Left lobe of liver (tissue), 2 donors: ENCODE results near the gene PPP4R1. TPM values are rescaled to one million over a fixed set of nuclear protein-coding genes. Genes with fewer than 3 reads are reported as not detected.
A peak's percentile ranks its signal among the peaks of the same experiment; 100 is the strongest.

Experiments
- ATAC-seq: fragments of 200-7000 bp; cut with Tn5 transposase; one replicate; pipeline ENCODE4 v1.9.1; 2020; ENCODE audit warnings: mild to moderate bottlenecking, moderate library complexity
- DNase-seq: peaks from one replicate; pipeline ENCODE4 v3.0.0-alpha.2; 2020; ENCODE audit warnings: low spot score
- total RNA-seq: library from RNA; stranded (reverse); gene quantifications from one replicate; pipeline ENCODE4 v1.2.1, GENCODE V29; 2021
- donor health status: DM: no; HTN: no; CAD: no; lungs with moderate emphysema.
- donor health status: DM: no; HTN: yes; CAD: no.

The PPP4R1 gene
- total RNA-seq, 1 donor from 2014 or later, result 20.1 TPM

DNA sequence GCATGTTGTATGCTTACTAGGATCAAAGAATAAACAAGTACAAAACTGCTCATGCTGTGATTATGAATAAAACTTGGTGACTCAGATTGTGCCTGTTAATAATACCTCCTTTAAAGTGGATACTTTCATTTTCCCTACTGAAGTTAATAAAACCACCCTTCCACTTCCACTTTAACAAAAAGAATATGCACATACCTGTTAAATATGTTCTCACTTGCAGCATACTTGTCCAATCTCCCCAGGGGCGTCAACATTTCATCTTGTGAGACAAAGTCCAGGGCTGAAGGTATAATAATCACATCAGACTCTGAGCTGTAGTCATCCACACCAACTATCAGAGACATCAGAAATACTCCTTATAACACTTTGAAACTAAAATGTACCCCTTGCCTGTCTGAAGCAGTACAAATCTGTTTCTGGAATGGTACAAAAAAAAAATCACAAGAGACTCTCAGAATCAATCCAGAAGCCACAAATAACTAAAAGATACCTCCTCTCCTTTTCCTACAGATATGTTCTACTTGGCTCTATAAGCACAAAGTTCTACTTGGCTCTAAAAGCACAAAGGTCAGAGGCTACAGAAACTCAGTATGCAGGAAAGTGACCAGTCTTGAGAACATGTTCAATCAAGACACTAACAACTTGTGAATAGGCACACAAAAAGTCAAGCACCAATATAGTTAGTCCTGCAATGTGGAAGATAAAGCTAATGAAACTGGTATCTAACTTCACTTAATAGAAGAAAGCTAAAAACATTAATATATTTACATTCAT lies 19.3 kb downstream of the PPP4R1 start:
- DNase-seq (no peak), ATAC-seq (peak; percentile 60)

- ATAC-seq (no peak), DNase-seq (no peak)
Measured at GRCh38 chr18:9587924-9588323, 26.4 kb downstream of the PPP4R1 start.

GRCh38 chr18:9586814-9587213 lies 27.5 kb downstream of the PPP4R1 start:
- ATAC-seq (no peak), DNase-seq (no peak)

GRCh38 chr18:9581667-9582066 lies 32.7 kb downstream of the PPP4R1 start:
- ATAC-seq (no peak), DNase-seq (no peak)

GRCh38 chr18:9578306-9578705 lies 36.1 kb downstream of the PPP4R1 start:
- DNase-seq (no peak), ATAC-seq (no peak)

DNA sequence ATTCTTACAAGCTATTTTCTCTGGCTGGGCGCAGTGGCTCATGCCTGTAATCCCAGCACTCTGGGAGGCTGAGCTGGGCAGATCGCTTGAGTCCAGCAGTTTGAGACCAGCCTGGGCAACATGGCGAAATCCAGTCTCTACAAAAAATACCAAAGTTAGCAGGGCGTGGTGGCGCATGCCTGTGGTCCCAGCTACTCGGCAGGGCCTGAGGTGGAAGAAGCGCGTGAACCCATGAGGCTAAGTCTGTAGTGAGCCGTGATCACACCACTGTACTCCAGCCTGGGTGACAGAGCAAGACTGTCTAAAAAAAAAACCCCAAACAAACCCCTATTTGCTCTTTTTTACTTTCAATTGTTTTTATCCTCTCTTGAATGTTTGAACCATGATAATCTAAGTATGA lies 37.0 kb downstream of the PPP4R1 start:
- ATAC-seq, result no peak
- DNase-seq, result no peak

DNA sequence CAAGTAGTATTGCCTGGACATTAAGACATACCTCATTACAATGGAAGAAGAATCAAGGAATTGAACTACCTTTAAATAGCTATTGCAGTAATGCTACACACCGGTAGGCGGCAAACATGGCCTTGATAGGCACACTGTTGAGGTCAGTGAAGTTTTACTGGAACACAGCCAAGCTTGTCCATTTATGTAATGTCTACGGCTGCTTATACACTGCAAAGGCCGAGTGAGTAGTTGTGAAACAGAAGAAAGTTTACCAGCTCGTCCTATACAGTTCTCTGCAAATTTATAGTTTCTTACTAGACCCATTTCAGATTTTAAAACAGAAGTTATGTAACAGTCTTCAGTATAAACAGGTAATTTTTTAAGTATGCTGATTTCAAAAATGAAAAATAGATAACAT lies 38.8 kb downstream of the PPP4R1 start:
- peak; percentile 99 for ATAC-seq

DNA sequence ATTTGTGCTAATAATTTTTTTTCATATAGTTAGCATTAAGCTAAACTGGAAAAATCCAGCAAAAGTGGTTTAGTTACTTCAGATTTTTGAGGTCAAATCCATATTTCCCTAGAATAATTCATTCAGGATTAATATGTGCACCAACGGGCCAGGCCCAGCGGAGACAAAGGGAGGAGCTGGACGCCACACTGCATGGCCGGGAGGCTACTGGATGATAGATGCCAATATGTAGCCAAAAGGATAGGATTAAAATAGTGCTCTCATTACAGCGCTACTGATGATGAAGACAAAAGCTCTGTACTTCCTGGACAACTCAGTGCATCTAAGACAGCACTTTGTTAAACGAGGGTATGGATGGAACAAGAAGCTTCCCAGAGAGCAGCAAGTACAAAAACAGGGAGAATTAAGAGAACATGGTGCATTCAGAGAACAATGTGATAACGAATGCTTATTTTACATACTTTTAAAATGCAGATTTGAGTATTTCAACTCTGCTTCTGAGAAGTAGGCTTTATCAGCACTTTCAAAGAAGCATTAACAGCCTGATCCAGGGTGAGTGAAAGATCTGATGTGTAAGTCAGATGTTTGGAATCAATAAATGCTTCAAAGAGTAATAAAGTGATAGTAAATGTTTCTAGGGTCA lies 39.8 kb downstream of the PPP4R1 start:
- DNase-seq (no peak), ATAC-seq (no peak)

More for the DNA sequence above, 38.8 kb downstream of the PPP4R1 start:
- DNase-seq, result peak; percentile 75

DNA sequence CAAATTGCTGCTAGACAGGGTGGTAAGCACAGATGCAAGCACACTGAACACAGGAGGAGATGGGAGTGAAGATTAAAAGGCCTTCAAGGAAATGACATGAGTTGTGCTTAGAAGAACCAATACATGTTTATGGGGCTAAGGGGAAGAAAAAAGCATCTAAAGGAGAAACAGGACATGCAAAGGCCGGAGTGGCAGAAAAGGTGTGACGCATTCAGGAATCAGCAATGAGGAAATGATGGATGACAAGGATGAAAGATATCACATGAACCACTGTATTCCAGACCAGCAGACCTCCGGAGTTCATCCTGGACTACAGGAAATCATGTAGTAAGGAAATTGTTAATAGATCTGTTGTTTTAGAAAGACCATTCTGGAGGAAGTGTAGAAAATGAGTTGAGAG lies 42.8 kb downstream of the PPP4R1 start:
- ATAC-seq, result no peak

GRCh38 chr18:9570255-9570654 lies 44.1 kb downstream of the PPP4R1 start:
- DNase-seq (no peak), ATAC-seq (peak; percentile 62)

More for the DNA sequence above, 42.8 kb downstream of the PPP4R1 start:
- DNase-seq, result no peak

GRCh38 chr18:9569178-9569577 lies 45.2 kb downstream of the PPP4R1 start:
- ATAC-seq, result no peak
- no peak for DNase-seq

GRCh38 chr18:9568186-9568585 lies 46.2 kb downstream of the PPP4R1 start:
- ATAC-seq (no peak), DNase-seq (no peak)

GRCh38 chr18:9565407-9565806 lies 49.0 kb downstream of the PPP4R1 start:
- DNase-seq (no peak), ATAC-seq (no peak)

DNA sequence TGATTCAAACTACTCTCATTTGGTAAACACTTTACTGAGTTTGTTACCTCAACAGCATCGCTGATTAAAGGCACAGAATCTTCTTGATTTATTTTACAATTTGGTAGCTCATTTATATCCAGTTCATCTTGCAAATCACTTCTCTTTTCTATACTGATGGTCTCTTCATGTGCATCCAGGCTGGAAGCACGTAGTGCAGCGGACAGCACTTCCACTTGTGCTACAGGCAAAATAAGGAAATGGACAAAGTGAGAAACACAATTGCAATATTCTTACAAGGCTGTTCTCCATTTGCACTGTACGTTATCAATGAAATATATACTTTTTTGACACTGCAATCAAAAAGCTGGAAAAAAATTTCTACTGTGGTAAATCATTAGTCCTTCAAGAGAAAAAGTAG lies 51.0 kb downstream of the PPP4R1 start:
- ATAC-seq (no peak), DNase-seq (no peak)

GRCh38 chr18:9562584-9562983 lies 51.8 kb downstream of the PPP4R1 start:
- DNase-seq (no peak), ATAC-seq (no peak)

DNA sequence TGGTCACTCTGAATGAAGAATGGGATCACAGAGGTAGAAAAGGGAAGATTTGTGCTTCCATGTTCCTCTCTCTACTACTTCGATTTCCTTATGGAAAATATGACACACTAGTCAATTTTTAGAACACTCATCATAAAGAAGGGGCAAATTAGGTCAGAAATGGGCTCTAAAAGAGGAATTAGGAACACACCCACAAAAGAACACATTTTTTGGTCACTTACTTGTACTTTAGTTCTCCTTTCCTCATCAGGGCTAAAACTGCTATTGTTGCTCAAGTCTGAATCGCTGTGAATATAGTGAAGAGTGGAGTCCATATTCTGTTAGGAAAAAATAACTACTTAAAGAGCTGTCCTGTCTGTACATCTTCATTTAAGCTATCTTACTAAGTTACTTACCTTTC lies 52.6 kb downstream of the PPP4R1 start:
- ATAC-seq (no peak), DNase-seq (no peak)

GRCh38 chr18:9559253-9559652 lies 55.1 kb downstream of the PPP4R1 start:
- peak; percentile 32 for ATAC-seq
- DNase-seq, result no peak

GRCh38 chr18:9558387-9559064 lies 55.8 kb downstream of the PPP4R1 start:
- ATAC-seq (peak; percentile 51), DNase-seq (no peak)

DNA sequence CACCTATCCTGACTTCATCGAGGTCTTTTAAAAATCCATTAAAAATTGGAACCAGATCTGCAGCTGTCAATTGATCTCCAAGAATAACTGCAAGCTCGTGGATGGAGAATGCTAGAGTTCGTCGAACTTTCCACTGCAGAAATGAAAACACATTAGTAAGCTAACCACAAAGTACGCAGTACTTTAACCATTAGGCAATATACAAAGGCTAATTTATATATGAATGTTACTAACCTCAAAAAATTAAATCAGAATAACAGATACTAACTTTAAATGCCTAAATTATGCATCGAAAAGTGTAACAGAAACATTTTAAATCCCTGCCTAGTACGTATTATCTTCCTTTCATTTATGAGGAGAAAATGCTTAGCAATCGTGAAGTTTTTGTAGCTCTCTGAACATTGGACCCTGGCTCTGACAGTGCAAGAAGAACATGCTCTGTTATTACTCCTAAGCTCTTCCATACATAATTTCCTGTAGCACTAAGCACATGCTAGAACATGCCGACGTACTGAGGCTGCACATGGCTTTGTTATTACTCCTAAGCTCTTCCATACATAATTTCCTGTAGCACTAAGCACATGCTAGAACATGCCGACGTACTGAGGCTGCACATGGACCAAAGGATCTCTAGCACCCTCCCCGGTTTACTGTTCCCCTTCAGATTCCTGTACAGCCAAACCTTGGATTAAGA lies 57.0 kb downstream of the PPP4R1 start:
- no peak for DNase-seq
- ATAC-seq, result peak; percentile 82

DNA sequence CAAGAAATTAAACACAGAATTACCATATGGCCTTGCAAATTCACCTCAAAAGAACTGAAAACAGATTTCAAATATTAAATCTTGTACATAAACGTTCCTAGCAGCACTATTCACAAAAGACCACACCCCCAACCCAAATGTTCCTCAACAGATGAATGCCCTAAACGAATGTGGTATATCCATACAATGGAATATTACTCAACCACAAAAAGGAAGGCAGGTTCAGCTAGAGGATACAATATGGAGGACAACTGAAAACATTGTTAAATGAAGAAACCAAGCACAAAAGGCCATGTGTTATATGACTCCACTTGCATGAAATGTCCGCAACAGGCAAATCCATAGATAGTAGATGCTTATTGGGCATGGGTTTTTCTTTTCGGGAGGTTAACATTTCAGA lies 61.7 kb downstream of the PPP4R1 start:
- DNase-seq, result no peak
- no peak for ATAC-seq

DNA sequence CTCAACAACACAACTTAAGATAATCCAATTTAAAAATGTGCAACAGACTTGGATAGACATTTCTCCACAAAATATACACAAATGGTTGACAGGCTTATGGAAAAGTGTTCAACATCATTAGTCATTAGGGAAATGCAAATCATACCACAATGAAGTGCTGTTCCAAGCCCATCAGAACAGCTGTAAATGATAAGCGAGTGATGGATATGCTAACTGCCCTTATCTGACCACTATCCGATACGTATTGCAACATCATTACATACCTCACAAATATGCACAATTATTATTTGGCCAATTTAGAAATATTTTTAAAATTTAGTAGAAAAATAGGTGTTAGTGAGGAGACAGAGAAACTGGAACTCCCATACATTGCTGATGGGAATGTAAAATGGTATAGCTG lies 62.2 kb downstream of the PPP4R1 start:
- ATAC-seq (no peak), DNase-seq (no peak)
